ENCODE results near the gene RPL13.

The RPL13 gene

GRCh38 chr16:89588413-89589109 is 28.1 kb downstream of the RPL13 start:
- Histone ChIP-seq H3K4me1 (ENCODE audit: low read length) (0 out of 2 replicates have a peak, but pooled peaks cover 3% of the 10 kb centered on the region), H3K9me2 (replicated peaks; ENCODE audit: insufficient read depth, low read length) (no peaks in the 10 kb centered on the region)

GRCh38 chr16:89589241-89589926 is 28.9 kb downstream of the RPL13 start:
- Histone ChIP-seq H3K27ac (ENCODE audit: low read length) (no peak overlapping the region), H3K9me2 (replicated peaks; ENCODE audit: insufficient read depth, low read length) (no peaks in the 10 kb centered on the region), H3K79me2 (ENCODE audit: low read length) (no peaks in the 10 kb centered on the region), H3K9me3 (replicated peaks; ENCODE audit: insufficient read depth, low read length) (no peaks in the 10 kb centered on the region), H2AFZ (ENCODE audit: low read length) (no peak overlapping the region), H3K27me3 (replicated peaks; ENCODE audit: insufficient read depth, low read length) (no peaks in the 10 kb centered on the region), H3K4me1 (ENCODE audit: low read length) (0 out of 2 replicates have a peak, but pooled peaks cover 3% of the 10 kb centered on the region), H3K9ac (ENCODE audit: low read length) (no peak overlapping the region), H3K4me3 (ENCODE audit: low read length) (no peak overlapping the region), H3F3A (ENCODE audit: insufficient read depth, low read length) (no peaks in the 10 kb centered on the region), H3K36me3 (replicated peaks; ENCODE audit: insufficient read depth, low read length) (no peaks in the 10 kb centered on the region), H3K4me2 (ENCODE audit: low read depth, low read length) (no peak overlapping the region), H4K20me1 (ENCODE audit: insufficient read depth, low read length) (no peaks in the 10 kb centered on the region)
- TF ChIP-seq EZH2 (optimal IDR thresholded peaks at IDR 0.05; ENCODE audit: low read depth, low read length) = no peak
- TF ChIP-seq CTCF (IDR thresholded peaks at IDR 0.05; ENCODE audit: low read length) = no peak
- TF ChIP-seq EZH2phosphoT487 (IDR thresholded peaks at IDR 0.05; ENCODE audit: low read length) = no peak
- no peak for DNase-seq

More at GRCh38 chr16:89588413-89589109, 28.1 kb downstream of the RPL13 start:
- Histone ChIP-seq H3K36me3 (replicated peaks; ENCODE audit: insufficient read depth, low read length) (no peaks in the 10 kb centered on the region), H3K79me2 (ENCODE audit: low read length) (no peaks in the 10 kb centered on the region), H3K9me3 (replicated peaks; ENCODE audit: insufficient read depth, low read length) (no peaks in the 10 kb centered on the region), H4K20me1 (ENCODE audit: insufficient read depth, low read length) (no peaks in the 10 kb centered on the region), H3K27me3 (replicated peaks; ENCODE audit: insufficient read depth, low read length) (no peaks in the 10 kb centered on the region; the same call in 1 of the 2 replicates), H3K9ac (ENCODE audit: low read length) (no peak overlapping the region), H3K4me2 (ENCODE audit: low read depth, low read length) (no peak overlapping the region), H3K4me3 (ENCODE audit: low read length) (no peak overlapping the region), H2AFZ (ENCODE audit: low read length) (no peak overlapping the region), H3F3A (ENCODE audit: insufficient read depth, low read length) (no peaks in the 10 kb centered on the region), H3K27ac (ENCODE audit: low read length) (no peak overlapping the region)
- no peak for DNase-seq
- TF ChIP-seq EZH2phosphoT487 (IDR thresholded peaks at IDR 0.05; ENCODE audit: low read length) (no peak), EZH2 (optimal IDR thresholded peaks at IDR 0.05; ENCODE audit: low read depth, low read length) (no peak), CTCF (IDR thresholded peaks at IDR 0.05; ENCODE audit: low read length) (no peak)

GRCh38 chr16:89593841-89594240 is 33.4 kb downstream of the RPL13 start:
- no peak overlapping the region for H3K27ac ChIP-seq (ENCODE audit: low read length)

More at GRCh38 chr16:89593841-89594240, 33.4 kb downstream of the RPL13 start:
- H2AFZ ChIP-seq (ENCODE audit: low read length) = no peak overlapping the region
- H3K4me3 ChIP-seq (ENCODE audit: low read length) = no peak overlapping the region
- H3K9me2 ChIP-seq (replicated peaks; ENCODE audit: insufficient read depth, low read length) = no peaks in the 10 kb centered on the region
- no peaks in the 10 kb centered on the region for H3K27me3 ChIP-seq (replicated peaks; ENCODE audit: insufficient read depth, low read length)
- H3K79me2 ChIP-seq (ENCODE audit: low read length) = no peaks in the 10 kb centered on the region
- H3K4me1 ChIP-seq (ENCODE audit: low read length) = no peaks in the 10 kb centered on the region
- H3F3A ChIP-seq (ENCODE audit: insufficient read depth, low read length) = no peaks in the 10 kb centered on the region
- DNase-seq = peak; percentile 49
- TF ChIP-seq CTCF (IDR thresholded peaks at IDR 0.05; ENCODE audit: low read length) (no peak), EZH2phosphoT487 (IDR thresholded peaks at IDR 0.05; ENCODE audit: low read length) (no peak), EZH2 (optimal IDR thresholded peaks at IDR 0.05; ENCODE audit: low read depth, low read length) (no peak)
- H4K20me1 ChIP-seq (ENCODE audit: insufficient read depth, low read length) = no peaks in the 10 kb centered on the region
- H3K4me2 ChIP-seq (ENCODE audit: low read depth, low read length) = no peak overlapping the region
- H3K9me3 ChIP-seq (replicated peaks; ENCODE audit: insufficient read depth, low read length) = no peaks in the 10 kb centered on the region
- H3K9ac ChIP-seq (ENCODE audit: low read length) = no peak overlapping the region
- no peaks in the 10 kb centered on the region for H3K36me3 ChIP-seq (replicated peaks; ENCODE audit: insufficient read depth, low read length)

Measured in MM.1S (cell line).